ENCODE measurements around the gene ADGRD1.

The ADGRD1 gene

DNA sequence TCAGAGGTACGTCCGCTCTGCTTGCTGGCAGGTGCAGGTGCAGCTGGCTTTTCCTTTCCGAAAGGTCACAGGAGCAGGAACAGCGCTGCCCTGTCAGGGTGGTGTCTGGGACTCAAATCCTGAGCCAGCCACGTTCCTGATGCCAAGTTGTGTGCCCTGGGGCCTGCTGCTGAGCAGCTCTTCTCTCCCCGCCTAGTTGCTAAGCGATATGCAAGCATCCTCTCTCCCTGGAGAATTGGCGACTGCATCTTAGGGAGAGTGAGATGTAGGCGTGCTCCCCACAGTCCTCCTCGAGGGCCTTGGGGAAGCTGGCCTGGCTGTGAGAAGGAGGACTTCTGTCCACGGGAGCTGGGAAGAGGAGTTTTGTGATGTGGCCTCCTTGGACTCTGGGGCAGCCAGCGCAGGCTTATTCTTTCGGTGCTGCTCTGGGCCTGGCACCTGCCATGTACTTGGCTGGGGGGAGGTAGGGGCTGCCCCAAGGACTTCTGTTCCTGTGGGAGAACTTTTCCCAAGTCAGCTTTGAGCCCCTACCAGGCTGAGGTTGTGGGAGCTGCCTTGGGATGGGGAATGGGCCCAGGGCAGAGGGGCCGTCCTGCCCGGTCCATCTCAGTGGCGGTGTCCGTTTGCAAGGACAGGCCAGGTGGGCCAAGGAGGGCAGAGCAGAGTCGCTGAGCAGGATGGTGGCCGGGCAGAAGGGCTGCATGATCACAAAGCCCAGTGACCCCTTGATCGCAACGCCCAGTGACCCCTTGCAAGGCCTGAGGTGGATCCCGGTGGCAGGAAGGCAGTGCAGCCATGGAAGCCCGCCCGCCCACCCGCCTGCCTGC is 183.5 kb downstream of the ADGRD1 start:
- no peak overlapping the region for H3K27ac ChIP-seq
- DNase-seq, result no peak
- H3K36me3 ChIP-seq, result peaks cover 0 to 5% (median 4%) of the 10 kb centered on the region in 3 donors
- TF ChIP-seq, protein P1, sequence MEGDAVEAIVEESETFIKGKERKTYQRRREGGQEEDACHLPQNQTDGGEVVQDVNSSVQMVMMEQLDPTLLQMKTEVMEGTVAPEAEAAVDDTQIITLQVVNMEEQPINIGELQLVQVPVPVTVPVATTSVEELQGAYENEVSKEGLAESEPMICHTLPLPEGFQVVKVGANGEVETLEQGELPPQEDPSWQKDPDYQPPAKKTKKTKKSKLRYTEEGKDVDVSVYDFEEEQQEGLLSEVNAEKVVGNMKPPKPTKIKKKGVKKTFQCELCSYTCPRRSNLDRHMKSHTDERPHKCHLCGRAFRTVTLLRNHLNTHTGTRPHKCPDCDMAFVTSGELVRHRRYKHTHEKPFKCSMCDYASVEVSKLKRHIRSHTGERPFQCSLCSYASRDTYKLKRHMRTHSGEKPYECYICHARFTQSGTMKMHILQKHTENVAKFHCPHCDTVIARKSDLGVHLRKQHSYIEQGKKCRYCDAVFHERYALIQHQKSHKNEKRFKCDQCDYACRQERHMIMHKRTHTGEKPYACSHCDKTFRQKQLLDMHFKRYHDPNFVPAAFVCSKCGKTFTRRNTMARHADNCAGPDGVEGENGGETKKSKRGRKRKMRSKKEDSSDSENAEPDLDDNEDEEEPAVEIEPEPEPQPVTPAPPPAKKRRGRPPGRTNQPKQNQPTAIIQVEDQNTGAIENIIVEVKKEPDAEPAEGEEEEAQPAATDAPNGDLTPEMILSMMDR (IDR thresholded peaks at IDR 0.05), result no peak
- intact Hi-C loops (cut with DNase I; ENCODE audit: low total_unique reads), result no loop called here
- peaks cover 0 to 4% (median 2%) of the 10 kb centered on the region in 4 donors for H3K4me1 ChIP-seq
- no peaks in the 10 kb centered on the region for H3K9me3 ChIP-seq
- H3K27me3 ChIP-seq, result no peaks in the 10 kb centered on the region
- H3K4me3 ChIP-seq, result no peak overlapping the region

DNA sequence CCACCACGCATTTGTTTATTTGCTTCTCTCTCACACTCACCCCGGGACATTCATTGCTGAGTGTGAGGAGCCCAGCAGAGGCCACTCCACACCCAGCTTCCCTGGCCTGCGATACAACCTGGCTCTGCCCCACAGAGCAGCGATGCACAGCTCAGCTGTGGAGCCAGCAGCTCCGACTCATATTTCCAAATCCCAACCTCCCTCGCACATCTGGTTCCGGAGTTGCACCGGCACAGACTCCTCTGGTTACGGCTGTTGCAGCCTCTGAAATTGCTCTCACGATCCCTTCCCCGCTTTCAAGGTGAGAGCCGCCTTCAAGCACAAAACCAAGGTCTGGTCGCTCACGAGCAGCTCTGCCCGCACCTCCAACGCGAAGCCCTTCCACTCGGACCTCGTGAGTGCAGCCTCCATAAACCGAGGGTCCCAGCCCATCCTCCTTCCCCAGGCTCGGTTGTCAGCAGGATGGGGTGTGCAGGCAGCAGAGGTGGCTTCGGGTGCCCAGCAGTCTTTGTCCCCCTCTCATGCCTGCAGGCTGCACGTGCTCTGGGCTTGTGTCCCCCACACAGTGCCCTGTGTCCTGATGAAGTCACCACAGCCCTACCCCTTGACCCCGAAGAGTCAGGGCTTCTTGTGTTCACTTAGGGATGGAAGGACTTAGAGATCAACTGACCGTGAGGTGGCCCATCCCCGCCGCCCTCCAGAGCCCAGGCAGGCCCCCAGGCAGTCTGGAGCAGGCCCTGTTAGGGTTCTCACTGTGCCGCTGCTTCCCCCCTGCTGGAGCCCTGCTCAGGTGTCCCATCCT is 184.3 kb downstream of the ADGRD1 start:
- H3K36me3 ChIP-seq, result peaks cover 0 to 5% (median 4%) of the 10 kb centered on the region in 3 donors
- H3K27me3 ChIP-seq, result no peaks in the 10 kb centered on the region
- TF ChIP-seq, protein P1 (IDR thresholded peaks at IDR 0.05), result no peak
- H3K9me3 ChIP-seq, result no peaks in the 10 kb centered on the region
- no peak for DNase-seq
- H3K4me1 ChIP-seq, result peaks cover 0 to 3% (median 0%) of the 10 kb centered on the region in 4 donors
- H3K27ac ChIP-seq, result no peak overlapping the region
- H3K4me3 ChIP-seq, result no peak overlapping the region
- intact Hi-C loops (cut with DNase I; ENCODE audit: low total_unique reads), result no loop called here

DNA sequence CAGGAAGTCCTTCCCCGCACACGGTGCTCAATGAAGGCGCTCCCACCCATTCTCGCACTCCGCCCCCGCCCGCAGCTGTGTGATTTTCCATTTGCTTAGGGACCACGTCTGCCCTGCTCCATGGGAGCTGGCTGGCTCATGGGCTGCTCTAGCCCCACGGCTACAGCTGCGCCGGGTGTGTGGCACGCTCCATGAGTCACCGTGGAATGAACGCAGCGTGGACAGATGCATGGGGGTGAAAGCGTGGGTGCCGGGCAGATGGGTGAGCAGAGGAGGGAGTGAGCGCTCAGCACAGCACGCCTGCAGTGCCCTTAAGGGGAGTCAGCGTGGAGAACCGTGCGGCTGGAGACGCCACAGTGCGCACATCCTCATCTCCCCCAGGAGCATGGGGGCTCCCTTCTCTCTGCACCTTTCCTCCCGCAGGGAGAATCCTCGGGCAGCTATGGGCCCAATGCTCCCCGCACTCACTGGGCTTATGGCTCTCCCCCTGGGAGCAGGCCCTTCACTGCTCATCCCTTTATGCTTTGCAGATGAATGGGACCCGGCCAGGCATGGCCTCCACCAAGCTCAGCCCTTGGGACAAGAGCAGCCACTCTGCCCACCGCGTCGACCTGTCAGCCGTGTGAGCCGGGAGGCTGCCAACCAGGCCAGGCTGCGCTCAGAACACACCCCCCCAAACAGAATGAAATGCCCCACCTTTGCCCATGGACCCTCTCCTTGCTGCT is 185.1 kb downstream of the ADGRD1 start:
- TF ChIP-seq, protein P1 (IDR thresholded peaks at IDR 0.05), result no peak

DNA sequence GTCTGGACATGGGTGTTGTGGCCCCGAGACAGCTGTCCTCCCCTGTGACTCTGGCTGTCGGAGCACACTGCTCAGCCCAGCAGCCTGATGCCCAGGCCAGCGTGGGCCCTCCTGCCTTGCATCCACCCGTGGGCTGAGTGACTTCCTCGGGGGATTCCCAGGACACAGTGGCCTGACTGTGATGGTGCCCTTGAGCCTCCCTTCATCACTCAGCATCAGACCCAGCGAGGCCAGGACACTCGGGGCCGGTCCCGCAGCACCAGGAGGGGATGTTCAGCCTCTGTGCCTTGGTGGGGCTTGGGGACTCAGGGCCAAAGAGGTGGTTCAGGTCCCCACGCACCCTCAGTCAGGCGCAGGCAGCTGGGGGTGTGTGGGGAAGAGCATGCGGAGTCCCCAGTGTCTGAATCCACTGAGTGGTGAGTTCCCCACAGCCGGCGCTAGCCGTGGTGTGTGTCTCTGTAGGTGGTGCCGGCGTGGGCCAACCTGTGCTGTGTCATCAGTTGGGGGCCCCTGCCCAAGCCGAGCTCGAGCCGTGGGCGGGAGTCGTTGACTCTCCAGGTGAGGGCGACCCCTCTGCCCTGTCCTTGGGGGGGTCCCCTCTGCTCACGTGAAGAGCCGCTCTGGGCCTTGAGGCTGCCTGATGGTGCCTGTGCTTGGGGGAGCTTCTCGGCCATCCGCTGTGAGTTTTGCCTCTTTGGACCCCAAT is 185.8 kb downstream of the ADGRD1 start:
- TF ChIP-seq, protein P1 (IDR thresholded peaks at IDR 0.05), result no peak
- no peak overlapping the region for H3K4me3 ChIP-seq
- peaks cover 0 to 3% (median 0%) of the 10 kb centered on the region in 4 donors for H3K4me1 ChIP-seq
- H3K36me3 ChIP-seq, result peaks cover 0 to 5% (median 4%) of the 10 kb centered on the region in 3 donors
- no peaks in the 10 kb centered on the region for H3K27me3 ChIP-seq
- H3K27ac ChIP-seq, result no peak overlapping the region
- intact Hi-C loops (cut with DNase I; ENCODE audit: low total_unique reads), result no loop called here
- no peak for DNase-seq
- H3K9me3 ChIP-seq, result no peaks in the 10 kb centered on the region

More for the DNA sequence above, 185.1 kb downstream of the ADGRD1 start:
- peaks cover 0 to 3% (median 0%) of the 10 kb centered on the region in 4 donors for H3K4me1 ChIP-seq
- no peak for DNase-seq
- H3K36me3 ChIP-seq, result peaks cover 0 to 5% (median 4%) of the 10 kb centered on the region in 3 donors
- H3K9me3 ChIP-seq, result no peaks in the 10 kb centered on the region
- H3K4me3 ChIP-seq, result no peak overlapping the region
- no peak overlapping the region for H3K27ac ChIP-seq
- intact Hi-C loops (cut with DNase I; ENCODE audit: low total_unique reads), result no loop called here
- no peaks in the 10 kb centered on the region for H3K27me3 ChIP-seq

DNA sequence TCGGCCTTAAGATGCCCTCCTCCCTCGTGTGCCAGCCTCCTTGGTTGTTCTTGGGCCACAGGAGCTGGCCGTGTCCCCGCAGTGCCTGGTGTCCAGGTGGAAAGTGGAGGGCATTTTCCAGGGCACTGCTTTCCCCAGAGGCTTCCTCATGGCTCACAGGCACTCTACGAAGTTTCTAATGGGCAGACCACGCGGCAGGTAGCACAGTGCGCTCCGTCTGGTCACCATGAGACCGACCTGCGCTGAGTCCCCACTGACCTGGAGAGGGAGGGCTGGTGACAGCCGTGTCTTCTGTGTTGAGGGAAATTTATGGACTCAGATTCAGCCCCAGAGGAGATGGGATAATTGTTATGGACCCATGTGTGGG is 186.3 kb downstream of the ADGRD1 start:
- Histone ChIP-seq H3K27ac (no peak overlapping the region), H3K36me3 (peaks cover 0 to 5% (median 4%) of the 10 kb centered on the region in 3 donors), H3K4me3 (no peak overlapping the region), H3K9me3 (no peaks in the 10 kb centered on the region), H3K4me1 (peaks cover 0 to 3% (median 0%) of the 10 kb centered on the region in 4 donors), H3K27me3 (no peaks in the 10 kb centered on the region)
- DNase-seq, result no peak
- TF ChIP-seq, protein P1 (IDR thresholded peaks at IDR 0.05), result no peak
- intact Hi-C loops (cut with DNase I; ENCODE audit: low total_unique reads), result no loop called here

Measured in tibial artery (tissue), 4 donors.